Measurements from ENCODE around the gene CALR.

The CALR gene

DNA sequence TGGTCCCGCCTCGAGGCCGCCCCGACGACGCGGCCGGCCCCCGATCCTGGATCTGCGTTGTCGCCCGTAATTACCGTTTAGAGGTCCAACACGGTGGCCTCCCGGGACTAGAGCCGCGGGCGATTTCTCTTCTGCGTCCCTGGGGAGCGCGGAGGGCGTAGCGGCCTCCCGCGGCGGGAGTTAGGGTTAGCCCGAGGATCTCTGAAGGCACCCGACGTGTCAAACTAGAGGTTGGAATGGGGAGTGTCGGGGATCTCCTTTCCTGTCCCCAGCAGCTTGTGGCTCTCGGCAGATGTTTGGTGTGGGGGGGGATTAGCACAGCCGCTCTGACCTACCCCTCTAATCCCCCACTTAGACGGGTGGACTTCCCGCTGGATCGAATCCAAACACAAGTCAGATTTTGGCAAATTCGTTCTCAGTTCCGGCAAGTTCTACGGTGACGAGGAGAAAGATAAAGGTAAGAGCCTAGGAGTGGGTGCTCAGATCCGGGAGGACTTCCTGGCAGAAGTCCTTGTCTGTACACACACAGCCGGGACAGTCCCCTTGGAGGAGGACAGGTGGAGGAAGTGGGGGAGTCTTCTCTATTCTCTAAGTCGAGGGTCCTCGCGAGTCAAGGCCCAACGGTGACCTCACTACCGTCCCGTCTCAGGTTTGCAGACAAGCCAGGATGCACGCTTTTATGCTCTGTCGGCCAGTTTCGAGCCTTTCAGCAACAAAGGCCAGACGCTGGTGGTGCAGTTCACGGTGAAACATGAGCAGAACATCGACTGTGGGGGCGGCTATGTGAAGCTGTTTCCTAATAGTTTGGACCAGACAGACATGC, 581 bp downstream of the CALR start (continued):
- TF ChIP-seq, protein P1, sequence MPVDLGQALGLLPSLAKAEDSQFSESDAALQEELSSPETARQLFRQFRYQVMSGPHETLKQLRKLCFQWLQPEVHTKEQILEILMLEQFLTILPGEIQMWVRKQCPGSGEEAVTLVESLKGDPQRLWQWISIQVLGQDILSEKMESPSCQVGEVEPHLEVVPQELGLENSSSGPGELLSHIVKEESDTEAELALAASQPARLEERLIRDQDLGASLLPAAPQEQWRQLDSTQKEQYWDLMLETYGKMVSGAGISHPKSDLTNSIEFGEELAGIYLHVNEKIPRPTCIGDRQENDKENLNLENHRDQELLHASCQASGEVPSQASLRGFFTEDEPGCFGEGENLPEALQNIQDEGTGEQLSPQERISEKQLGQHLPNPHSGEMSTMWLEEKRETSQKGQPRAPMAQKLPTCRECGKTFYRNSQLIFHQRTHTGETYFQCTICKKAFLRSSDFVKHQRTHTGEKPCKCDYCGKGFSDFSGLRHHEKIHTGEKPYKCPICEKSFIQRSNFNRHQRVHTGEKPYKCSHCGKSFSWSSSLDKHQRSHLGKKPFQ (tag by site-specific recombination; IDR thresholded peaks at IDR 0.05): no peak
- TF ChIP-seq, protein P2, sequence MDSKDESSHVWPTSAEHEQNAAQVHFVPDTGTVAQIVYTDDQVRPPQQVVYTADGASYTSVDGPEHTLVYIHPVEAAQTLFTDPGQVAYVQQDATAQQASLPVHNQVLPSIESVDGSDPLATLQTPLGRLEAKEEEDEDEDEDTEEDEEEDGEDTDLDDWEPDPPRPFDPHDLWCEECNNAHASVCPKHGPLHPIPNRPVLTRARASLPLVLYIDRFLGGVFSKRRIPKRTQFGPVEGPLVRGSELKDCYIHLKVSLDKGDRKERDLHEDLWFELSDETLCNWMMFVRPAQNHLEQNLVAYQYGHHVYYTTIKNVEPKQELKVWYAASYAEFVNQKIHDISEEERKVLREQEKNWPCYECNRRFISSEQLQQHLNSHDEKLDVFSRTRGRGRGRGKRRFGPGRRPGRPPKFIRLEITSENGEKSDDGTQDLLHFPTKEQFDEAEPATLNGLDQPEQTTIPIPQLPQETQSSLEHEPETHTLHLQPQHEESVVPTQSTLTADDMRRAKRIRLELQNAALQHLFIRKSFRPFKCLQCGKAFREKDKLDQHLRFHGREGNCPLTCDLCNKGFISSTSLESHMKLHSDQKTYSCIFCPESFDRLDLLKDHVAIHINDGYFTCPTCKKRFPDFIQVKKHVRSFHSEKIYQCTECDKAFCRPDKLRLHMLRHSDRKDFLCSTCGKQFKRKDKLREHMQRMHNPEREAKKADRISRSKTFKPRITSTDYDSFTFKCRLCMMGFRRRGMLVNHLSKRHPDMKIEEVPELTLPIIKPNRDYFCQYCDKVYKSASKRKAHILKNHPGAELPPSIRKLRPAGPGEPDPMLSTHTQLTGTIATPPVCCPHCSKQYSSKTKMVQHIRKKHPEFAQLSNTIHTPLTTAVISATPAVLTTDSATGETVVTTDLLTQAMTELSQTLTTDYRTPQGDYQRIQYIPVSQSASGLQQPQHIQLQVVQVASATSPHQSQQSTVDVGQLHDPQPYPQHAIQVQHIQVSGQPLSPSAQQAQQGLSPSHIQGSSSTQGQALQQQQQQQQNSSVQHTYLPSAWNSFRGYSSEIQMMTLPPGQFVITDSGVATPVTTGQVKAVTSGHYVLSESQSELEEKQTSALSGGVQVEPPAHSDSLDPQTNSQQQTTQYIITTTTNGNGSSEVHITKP (tag by site-specific recombination; IDR thresholded peaks at IDR 0.05): peak; percentile 7; the same call in 1 of the 2 replicates
- TF ChIP-seq ZBTB17 (tag by site-specific recombination; IDR thresholded peaks at IDR 0.05): no peak
- no peak; the same call in 1 of the 2 replicates for TF ChIP-seq KLF1 (tag by site-specific recombination; IDR thresholded peaks at IDR 0.05)
- peak; percentile 96 for TF ChIP-seq ZNF777 (tag by site-specific recombination; IDR thresholded peaks at IDR 0.05; ENCODE audit: borderline replicate concordance)
- no peak for TF ChIP-seq ZNF561 (tag by site-specific recombination; IDR thresholded peaks at IDR 0.05; ENCODE audit: borderline replicate concordance)
- TF ChIP-seq ZSCAN23 (tag by site-specific recombination; IDR thresholded peaks at IDR 0.05): no peak
- TF ChIP-seq ZNF341 (tag by site-specific recombination; IDR thresholded peaks at IDR 0.05; ENCODE audit: low read depth): peak; percentile 74
- no peak for TF ChIP-seq ZNF19 (tag by site-specific recombination; IDR thresholded peaks at IDR 0.05; ENCODE audit: low read depth)
- TF ChIP-seq, protein P3, sequence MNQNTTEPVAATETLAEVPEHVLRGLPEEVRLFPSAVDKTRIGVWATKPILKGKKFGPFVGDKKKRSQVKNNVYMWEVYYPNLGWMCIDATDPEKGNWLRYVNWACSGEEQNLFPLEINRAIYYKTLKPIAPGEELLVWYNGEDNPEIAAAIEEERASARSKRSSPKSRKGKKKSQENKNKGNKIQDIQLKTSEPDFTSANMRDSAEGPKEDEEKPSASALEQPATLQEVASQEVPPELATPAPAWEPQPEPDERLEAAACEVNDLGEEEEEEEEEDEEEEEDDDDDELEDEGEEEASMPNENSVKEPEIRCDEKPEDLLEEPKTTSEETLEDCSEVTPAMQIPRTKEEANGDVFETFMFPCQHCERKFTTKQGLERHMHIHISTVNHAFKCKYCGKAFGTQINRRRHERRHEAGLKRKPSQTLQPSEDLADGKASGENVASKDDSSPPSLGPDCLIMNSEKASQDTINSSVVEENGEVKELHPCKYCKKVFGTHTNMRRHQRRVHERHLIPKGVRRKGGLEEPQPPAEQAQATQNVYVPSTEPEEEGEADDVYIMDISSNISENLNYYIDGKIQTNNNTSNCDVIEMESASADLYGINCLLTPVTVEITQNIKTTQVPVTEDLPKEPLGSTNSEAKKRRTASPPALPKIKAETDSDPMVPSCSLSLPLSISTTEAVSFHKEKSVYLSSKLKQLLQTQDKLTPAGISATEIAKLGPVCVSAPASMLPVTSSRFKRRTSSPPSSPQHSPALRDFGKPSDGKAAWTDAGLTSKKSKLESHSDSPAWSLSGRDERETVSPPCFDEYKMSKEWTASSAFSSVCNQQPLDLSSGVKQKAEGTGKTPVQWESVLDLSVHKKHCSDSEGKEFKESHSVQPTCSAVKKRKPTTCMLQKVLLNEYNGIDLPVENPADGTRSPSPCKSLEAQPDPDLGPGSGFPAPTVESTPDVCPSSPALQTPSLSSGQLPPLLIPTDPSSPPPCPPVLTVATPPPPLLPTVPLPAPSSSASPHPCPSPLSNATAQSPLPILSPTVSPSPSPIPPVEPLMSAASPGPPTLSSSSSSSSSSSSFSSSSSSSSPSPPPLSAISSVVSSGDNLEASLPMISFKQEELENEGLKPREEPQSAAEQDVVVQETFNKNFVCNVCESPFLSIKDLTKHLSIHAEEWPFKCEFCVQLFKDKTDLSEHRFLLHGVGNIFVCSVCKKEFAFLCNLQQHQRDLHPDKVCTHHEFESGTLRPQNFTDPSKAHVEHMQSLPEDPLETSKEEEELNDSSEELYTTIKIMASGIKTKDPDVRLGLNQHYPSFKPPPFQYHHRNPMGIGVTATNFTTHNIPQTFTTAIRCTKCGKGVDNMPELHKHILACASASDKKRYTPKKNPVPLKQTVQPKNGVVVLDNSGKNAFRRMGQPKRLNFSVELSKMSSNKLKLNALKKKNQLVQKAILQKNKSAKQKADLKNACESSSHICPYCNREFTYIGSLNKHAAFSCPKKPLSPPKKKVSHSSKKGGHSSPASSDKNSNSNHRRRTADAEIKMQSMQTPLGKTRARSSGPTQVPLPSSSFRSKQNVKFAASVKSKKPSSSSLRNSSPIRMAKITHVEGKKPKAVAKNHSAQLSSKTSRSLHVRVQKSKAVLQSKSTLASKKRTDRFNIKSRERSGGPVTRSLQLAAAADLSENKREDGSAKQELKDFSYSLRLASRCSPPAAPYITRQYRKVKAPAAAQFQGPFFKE (tag by site-specific recombination; IDR thresholded peaks at IDR 0.05; ENCODE audit: borderline replicate concordance): no peak
- no peak; the same call in none of the 2 replicates for TF ChIP-seq KLF16 (tag by site-specific recombination; IDR thresholded peaks at IDR 0.05)
- TF ChIP-seq, protein P4, sequence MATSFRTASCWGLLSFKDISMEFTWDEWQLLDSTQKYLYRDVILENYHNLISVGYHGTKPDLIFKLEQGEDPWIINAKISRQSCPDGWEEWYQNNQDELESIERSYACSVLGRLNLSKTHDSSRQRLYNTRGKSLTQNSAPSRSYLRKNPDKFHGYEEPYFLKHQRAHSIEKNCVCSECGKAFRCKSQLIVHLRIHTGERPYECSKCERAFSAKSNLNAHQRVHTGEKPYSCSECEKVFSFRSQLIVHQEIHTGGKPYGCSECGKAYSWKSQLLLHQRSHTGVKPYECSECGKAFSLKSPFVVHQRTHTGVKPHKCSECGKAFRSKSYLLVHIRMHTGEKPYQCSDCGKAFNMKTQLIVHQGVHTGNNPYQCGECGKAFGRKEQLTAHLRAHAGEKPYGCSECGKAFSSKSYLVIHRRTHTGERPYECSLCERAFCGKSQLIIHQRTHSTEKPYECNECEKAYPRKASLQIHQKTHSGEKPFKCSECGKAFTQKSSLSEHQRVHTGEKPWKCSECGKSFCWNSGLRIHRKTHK (tag by site-specific recombination; IDR thresholded peaks at IDR 0.05): no peak
- no peak for TF ChIP-seq ZNF664 (tag by site-specific recombination; IDR thresholded peaks at IDR 0.05)
- no peak for TF ChIP-seq ZSCAN30 (tag by site-specific recombination; IDR thresholded peaks at IDR 0.05)
- peak; percentile 80; the same call in 1 of the 2 replicates for TF ChIP-seq YY1 (tag by site-specific recombination; IDR thresholded peaks at IDR 0.05)
- TF ChIP-seq, protein P5, sequence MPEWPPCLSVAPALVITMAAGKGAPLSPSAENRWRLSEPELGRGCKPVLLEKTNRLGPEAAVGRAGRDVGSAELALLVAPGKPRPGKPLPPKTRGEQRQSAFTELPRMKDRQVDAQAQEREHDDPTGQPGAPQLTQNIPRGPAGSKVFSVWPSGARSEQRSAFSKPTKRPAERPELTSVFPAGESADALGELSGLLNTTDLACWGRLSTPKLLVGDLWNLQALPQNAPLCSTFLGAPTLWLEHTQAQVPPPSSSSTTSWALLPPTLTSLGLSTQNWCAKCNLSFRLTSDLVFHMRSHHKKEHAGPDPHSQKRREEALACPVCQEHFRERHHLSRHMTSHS (tag by site-specific recombination; IDR thresholded peaks at IDR 0.05): no peak
- no peak for TF ChIP-seq TSHZ1 (tag by site-specific recombination; IDR thresholded peaks at IDR 0.05; ENCODE audit: borderline replicate concordance)
- TF ChIP-seq GLIS1 (tag by site-specific recombination; IDR thresholded peaks at IDR 0.05): peak; percentile 95
- no peak for TF ChIP-seq ZBTB7A (tag by site-specific recombination; IDR thresholded peaks at IDR 0.05; ENCODE audit: low read depth)
- no peak for TF ChIP-seq ZNF175 (tag by site-specific recombination; IDR thresholded peaks at IDR 0.05)
- peak; percentile 49; the same call in 1 of the 2 replicates for TF ChIP-seq ZFHX2 (tag by site-specific recombination; conservative IDR thresholded peaks at IDR 0.05)
